Activated naive CD4-positive, alpha-beta T cell treated with anti-CD3 and anti-CD28 coated beads for 36 hours (primary cell): ENCODE data around the gene RCVRN. TPM values are rescaled to one million over a fixed set of nuclear protein-coding genes. Genes with fewer than 3 reads are reported as not detected.

Experiments used
- CTCF ChIA-PET: fragments of 350-600 bp; sonication (Branson Sonifier 250); formaldehyde crosslinking; loops from one replicate; lab custom pipeline; 2021; ENCODE audit warnings: antibody characterized with exemption; lab: Charles Lee
- DNase-seq: peaks from one replicate; pipeline ENCODE4 v3.0.0-alpha.2; 2020
- H3K27ac Mint-ChIP-seq: one replicate; pipeline ENCODE4 v1.8.0; 2021; ENCODE audit warnings: mild to moderate bottlenecking, mixed read lengths
- H3K27me3 Mint-ChIP-seq: one replicate; pipeline ENCODE4 v1.8.0; 2021; ENCODE audit warnings: low read depth, mixed read lengths
- H3K36me3 Mint-ChIP-seq: one replicate; pipeline ENCODE4 v1.8.0; 2021; ENCODE audit warnings: low read depth, mixed read lengths
- H3K4me1 Mint-ChIP-seq: one replicate; pipeline ENCODE4 v1.8.0; 2021; ENCODE audit warnings: low read depth, mixed read lengths
- H3K4me3 Mint-ChIP-seq: one replicate; pipeline ENCODE4 v1.8.0; 2021; ENCODE audit warnings: mild to moderate bottlenecking, moderate library complexity, mixed read lengths
- H3K9me3 Mint-ChIP-seq: one replicate; pipeline ENCODE4 v1.8.0; 2021; ENCODE audit warnings: mixed read lengths
- intact Hi-C: fragments of 100-400 bp; cut with micrococcal nuclease; formaldehyde crosslinking; loops from one replicate; pipeline ENCODE4 v1.15.1; 2023
- total RNA-seq, 2 experiments: library from RNA; stranded (reverse); gene quantifications; one replicate each; pipeline ENCODE4 v1.2.3, GENCODE V29; 2021

RCVRN gene
- total RNA-seq, 2 experiments from 2014 or later: not detected

DNA sequence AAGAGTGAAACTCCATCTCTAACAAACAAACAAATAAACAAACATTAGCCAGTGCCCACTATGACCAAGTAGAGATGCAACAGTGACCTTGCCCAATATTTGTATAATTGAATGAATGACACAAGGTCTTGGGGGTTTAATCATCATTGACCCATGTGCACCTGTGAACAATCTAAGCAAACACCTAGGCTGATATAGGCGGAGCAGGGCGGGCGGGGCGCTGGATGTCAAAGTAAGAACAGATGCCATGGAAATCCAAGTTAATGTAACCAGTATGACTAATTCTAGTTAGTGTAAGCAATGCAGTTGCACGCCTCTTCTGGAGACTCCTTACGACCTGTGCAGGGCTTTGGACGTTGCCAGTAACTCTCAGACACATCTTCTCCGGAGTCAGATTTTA lies 17.6 kb downstream of the RCVRN start:
- Mint-ChIP-seq H3K9me3 (peaks cover 12% of the 10 kb centered on the region), H3K36me3 (no peaks in the 10 kb centered on the region), H3K27me3 (no peaks in the 10 kb centered on the region), H3K27ac (no peak overlapping the region), H3K4me1 (no peaks in the 10 kb centered on the region), H3K4me3 (no peak overlapping the region)
- no peak for DNase-seq
- intact Hi-C loops: no loop called here
- CTCF ChIA-PET: no interaction called here

DNA sequence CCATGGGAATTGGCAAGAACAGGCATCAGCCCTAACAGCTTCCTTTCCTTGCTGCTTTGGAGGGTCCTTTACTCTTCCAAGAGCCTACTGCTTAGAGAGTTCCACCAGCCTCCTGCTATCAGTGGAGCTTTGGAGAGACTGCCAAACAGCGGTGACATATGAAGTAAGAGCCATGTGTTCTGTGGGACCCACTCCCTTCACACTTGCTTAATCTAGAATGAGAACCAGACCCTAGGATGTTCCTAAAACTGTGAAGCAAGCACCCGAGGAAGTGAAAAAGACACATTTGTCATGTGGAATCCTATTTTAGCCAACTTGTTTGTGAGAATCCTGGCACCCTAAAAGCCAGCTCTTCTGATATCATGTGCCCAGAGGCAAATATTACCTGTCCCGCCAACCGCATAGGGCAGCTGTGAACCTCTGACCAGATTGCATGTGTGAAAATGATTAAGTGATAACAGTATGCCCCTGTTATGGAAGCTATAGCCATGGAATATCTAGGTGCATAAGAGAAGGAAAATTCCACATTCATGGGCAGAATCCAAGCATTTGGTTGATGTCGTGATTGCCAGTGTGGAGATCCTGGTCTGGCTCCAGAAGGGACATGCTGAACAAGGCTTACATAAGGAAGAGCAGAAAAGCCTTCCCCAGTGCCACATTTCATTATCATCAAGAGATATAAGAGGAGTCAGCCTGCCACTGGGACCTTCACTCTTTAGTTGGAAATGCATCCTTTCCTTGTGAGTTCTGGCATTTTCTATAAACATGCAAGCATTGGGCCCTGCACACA lies 18.7 kb downstream of the RCVRN start:
- intact Hi-C loops: no loop called here
- no peak for DNase-seq
- Mint-ChIP-seq H3K27me3 (no peaks in the 10 kb centered on the region), H3K36me3 (no peaks in the 10 kb centered on the region), H3K9me3 (peaks cover 18% of the 10 kb centered on the region), H3K4me1 (no peaks in the 10 kb centered on the region), H3K4me3 (no peak overlapping the region), H3K27ac (no peak overlapping the region)
- CTCF ChIA-PET: no interaction called here

DNA sequence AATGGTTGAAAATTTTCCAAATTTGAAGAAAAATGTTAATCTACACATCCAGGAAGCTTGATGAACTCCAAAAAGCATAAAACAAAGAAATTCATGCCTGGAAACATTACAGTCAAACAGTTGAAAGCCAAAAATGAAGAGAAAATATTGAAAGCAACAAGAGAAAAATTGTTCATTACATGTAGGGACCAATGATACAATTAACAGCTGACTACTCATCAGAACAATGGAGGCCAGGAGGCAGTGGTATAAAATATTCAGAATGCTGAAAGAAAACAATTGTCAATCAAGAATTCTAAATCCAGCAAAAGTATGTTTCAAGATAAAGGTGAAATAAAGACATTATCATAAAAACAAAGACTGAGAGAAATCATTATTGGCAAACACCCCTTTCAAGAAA lies 21.6 kb downstream of the RCVRN start:
- H3K4me1 Mint-ChIP-seq: no peaks in the 10 kb centered on the region
- H3K36me3 Mint-ChIP-seq: no peaks in the 10 kb centered on the region
- intact Hi-C loops: no loop called here
- DNase-seq: no peak
- no peaks in the 10 kb centered on the region for H3K27me3 Mint-ChIP-seq
- CTCF ChIA-PET: interaction anchor here (0.7 kb wide), 1 partner anchor 813 kb away, joined by 5 read pairs; no protein-coding TSS in a partner anchor
- no peak overlapping the region for H3K4me3 Mint-ChIP-seq
- H3K9me3 Mint-ChIP-seq: peaks cover 20% of the 10 kb centered on the region
- no peak overlapping the region for H3K27ac Mint-ChIP-seq

DNA sequence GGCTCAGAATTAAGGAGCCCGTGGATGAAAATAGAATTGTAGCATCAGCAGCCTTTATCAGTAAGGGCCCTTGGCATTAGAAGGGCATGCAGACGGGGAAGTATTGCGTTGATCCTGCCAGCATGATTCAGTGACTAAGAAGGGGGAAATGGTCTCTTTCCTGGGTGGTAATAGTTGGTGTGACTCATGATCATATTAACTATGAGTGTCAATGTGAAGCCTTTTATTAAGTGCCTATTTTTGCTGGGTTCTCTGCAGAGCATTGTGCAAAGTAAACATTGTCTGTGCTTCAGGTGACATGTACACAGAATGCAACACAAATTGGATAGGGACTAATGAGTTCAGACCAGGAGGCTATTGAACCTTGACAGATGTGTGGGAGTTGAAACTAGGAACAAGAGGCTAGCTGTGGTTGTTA lies 24.5 kb downstream of the RCVRN start:
- Mint-ChIP-seq H3K4me3 (no peak overlapping the region), H3K27me3 (no peaks in the 10 kb centered on the region), H3K36me3 (no peaks in the 10 kb centered on the region), H3K9me3 (peaks cover 20% of the 10 kb centered on the region), H3K4me1 (no peaks in the 10 kb centered on the region), H3K27ac (no peak overlapping the region)
- intact Hi-C loops: no loop called here
- no peak for DNase-seq
- CTCF ChIA-PET: no interaction called here

DNA sequence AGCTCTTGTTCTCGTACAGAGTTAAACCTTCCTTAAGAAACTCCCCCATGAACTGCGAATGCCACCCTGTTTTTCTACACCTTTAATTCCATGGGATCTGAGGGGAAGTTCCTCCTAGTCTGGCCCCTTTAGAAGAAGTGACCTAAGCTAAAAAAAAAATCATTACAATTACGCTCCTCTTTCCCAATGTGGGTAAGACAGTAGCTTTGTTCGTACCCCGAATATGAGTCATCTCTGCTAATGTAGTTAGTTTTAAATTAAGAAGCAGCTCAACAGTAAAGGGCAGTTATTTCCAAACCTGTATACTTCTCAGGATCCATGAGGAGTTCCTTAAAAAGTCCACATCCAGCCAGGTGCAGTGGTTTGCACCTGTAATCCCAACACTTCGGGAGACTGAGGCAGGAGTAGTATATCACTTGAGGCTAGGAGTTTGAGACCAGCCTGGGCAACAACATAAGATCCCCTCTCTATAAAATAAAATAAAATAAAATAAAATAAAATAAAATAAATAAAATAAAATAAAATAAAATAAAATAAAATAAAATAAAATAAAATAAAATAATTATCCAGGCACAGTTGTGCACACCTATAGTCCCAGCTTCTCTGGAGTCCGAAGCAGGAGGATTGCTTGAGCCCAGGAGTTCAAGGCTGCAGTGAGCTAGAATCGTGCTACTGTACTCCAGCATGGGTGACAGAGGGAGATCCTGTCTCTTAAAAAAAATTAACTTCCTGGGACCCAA lies 26.1 kb downstream of the RCVRN start:
- no peak overlapping the region for H3K4me3 Mint-ChIP-seq

DNA sequence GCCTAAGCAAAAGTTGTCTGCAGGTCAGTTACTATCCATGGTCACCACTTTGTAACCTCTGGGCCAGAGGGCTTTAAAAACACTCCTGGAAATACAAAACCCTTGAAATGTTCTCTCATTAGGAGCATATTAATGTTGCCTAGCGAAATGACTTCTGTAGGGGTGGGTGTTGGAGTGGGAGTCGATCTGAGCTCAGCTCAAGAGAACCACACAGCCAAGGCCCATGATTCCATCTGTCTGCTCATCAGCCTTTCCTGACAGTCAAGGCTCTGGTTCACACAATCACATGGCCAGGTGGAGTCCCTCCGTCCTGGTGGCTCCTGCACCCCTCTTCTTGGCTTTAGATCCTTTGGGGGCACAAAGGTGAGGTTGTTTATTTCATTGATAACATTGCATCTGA lies 26.7 kb downstream of the RCVRN start:
- CTCF ChIA-PET: no interaction called here
- H3K27ac Mint-ChIP-seq: no peak overlapping the region
- no peak for DNase-seq
- H3K9me3 Mint-ChIP-seq: peaks cover 14% of the 10 kb centered on the region
- no peaks in the 10 kb centered on the region for H3K4me1 Mint-ChIP-seq
- intact Hi-C loops: no loop called here
- H3K27me3 Mint-ChIP-seq: no peaks in the 10 kb centered on the region
- H3K36me3 Mint-ChIP-seq: no peaks in the 10 kb centered on the region
- no peak overlapping the region for H3K4me3 Mint-ChIP-seq

More for the DNA sequence above, 26.1 kb downstream of the RCVRN start:
- DNase-seq: no peak
- H3K36me3 Mint-ChIP-seq: no peaks in the 10 kb centered on the region
- no peak overlapping the region for H3K27ac Mint-ChIP-seq
- CTCF ChIA-PET: no interaction called here
- H3K4me1 Mint-ChIP-seq: no peaks in the 10 kb centered on the region
- peaks cover 18% of the 10 kb centered on the region for H3K9me3 Mint-ChIP-seq
- H3K27me3 Mint-ChIP-seq: no peaks in the 10 kb centered on the region
- intact Hi-C loops: no loop called here

DNA sequence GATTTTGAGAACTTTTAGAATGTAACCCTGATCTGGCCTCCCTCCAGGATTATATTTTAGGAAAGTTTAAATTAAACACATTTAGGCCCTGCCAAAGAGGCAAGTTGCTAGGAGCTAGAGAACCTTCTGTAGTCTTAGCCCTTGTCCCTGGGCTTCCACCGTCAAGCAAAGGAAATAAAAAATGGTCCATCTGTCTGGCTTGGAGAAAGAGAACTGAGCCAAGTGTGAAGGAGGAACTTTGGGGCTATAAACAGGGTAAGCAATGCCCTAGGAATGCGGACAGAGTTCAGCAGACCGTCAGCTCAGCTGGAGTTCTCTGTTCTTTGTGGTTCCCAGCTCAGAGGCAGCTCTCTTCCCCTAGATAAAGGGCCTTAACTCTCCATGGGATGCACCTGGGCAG lies 29.6 kb downstream of the RCVRN start:
- peaks cover 2% of the 10 kb centered on the region for H3K9me3 Mint-ChIP-seq
- no peak overlapping the region for H3K27ac Mint-ChIP-seq
- no peaks in the 10 kb centered on the region for H3K27me3 Mint-ChIP-seq
- DNase-seq: no peak
- H3K36me3 Mint-ChIP-seq: no peaks in the 10 kb centered on the region
- no peaks in the 10 kb centered on the region for H3K4me1 Mint-ChIP-seq
- CTCF ChIA-PET: no interaction called here
- intact Hi-C loops: no loop called here
- H3K4me3 Mint-ChIP-seq: no peak overlapping the region

DNA sequence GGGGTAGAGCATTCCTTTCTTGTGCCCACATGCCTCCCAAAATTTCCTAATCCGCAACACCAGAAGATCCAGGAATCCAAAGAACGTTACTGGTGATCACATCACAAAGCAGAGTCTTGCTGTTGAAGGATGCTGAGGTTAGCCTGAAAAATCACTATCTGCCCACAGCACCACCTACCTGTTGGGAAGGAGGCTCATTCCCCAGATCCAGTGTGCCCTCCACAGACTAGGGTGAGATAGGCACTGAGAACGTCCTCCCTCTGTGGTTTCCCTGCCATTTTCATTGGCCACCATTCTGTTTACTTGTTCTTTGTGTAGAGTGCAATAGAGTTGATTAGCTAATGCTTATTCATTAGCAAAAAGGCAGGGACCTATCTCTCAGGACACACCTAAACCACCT lies 30.3 kb downstream of the RCVRN start:
- intact Hi-C loops: no loop called here
- CTCF ChIA-PET: no interaction called here
- Mint-ChIP-seq H3K4me1 (no peaks in the 10 kb centered on the region), H3K4me3 (no peak overlapping the region), H3K36me3 (no peaks in the 10 kb centered on the region), H3K27ac (no peak overlapping the region), H3K27me3 (no peaks in the 10 kb centered on the region), H3K9me3 (peaks cover 1% of the 10 kb centered on the region)
- no peak for DNase-seq

DNA sequence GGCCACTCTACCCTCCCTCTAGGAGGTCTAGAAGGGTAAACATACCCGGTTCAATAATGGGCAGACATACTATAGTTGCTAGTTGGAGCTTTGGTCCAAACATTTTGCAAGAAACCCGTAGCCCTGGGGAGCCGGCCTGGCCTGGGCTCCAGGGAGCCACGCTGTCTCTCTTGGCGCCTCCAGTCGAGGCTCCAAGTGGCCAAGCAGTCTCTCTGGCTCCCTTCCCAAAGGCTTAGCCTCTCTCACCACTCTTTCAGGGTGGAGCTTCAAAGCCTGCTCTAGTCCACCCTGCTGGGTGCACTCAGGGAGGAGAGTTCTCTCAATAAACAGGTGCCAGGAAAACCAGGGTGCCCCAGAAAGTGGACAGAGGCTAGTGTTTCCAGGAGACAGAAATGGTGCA lies 32.2 kb downstream of the RCVRN start:
- Mint-ChIP-seq H3K4me1 (no peaks in the 10 kb centered on the region), H3K36me3 (no peaks in the 10 kb centered on the region), H3K9me3 (no peaks in the 10 kb centered on the region), H3K27ac (no peak overlapping the region), H3K4me3 (no peak overlapping the region), H3K27me3 (peaks cover 4% of the 10 kb centered on the region)
- CTCF ChIA-PET: no interaction called here
- no peak for DNase-seq
- intact Hi-C loops: no loop called here

DNA sequence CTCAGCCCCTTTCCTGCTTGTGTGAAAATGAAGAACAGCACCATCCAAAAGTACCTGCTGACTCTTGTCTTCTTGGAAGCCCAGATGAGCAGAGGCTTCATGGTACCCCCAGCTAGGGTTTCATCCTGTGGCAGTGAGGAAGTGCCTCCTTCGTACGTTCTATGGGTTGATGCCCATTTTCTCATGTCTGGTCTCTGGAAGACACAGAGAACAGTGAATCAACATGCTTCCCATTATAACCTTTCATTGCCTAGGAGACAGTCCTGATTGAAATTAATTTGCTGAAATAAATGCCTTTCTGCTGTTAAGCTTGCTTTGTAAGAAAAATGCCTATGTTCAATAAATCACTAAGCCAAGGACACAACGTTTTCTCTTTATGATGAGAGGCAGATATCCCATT lies 36.5 kb downstream of the RCVRN start:
- H3K4me1 Mint-ChIP-seq: no peaks in the 10 kb centered on the region
- intact Hi-C loops: no loop called here
- H3K27me3 Mint-ChIP-seq: peaks cover 8% of the 10 kb centered on the region

DNA sequence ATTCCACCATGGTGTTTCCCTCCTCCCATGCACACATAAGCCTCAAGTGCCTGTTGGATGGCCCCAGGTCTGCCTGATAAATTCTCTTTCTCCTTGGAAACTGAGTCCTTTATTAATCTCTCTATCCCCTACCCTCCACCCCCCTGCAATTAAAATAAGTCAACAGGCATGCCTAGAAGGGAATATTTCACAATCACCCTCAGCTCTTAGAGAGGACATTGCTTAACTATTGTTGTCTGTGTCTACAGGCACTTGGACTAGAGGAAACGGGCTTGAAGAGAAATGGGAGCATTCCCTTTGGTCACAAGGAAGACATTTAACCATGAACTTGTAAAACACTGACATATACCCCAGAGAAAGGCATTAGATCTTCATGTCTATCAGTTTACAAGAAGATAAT lies 39.5 kb downstream of the RCVRN start:
- CTCF ChIA-PET: no interaction called here
- peaks cover 8% of the 10 kb centered on the region for H3K27me3 Mint-ChIP-seq
- no peaks in the 10 kb centered on the region for H3K36me3 Mint-ChIP-seq
- peaks cover 4% of the 10 kb centered on the region for H3K9me3 Mint-ChIP-seq
- H3K4me1 Mint-ChIP-seq: no peaks in the 10 kb centered on the region
- no peak overlapping the region for H3K4me3 Mint-ChIP-seq
- intact Hi-C loops: no loop called here
- no peak overlapping the region for H3K27ac Mint-ChIP-seq
- DNase-seq: no peak

More for the DNA sequence above, 36.5 kb downstream of the RCVRN start:
- Mint-ChIP-seq H3K36me3 (no peaks in the 10 kb centered on the region), H3K27ac (no peak overlapping the region), H3K4me3 (no peak overlapping the region), H3K9me3 (no peaks in the 10 kb centered on the region)
- CTCF ChIA-PET: no interaction called here
- no peak for DNase-seq

DNA sequence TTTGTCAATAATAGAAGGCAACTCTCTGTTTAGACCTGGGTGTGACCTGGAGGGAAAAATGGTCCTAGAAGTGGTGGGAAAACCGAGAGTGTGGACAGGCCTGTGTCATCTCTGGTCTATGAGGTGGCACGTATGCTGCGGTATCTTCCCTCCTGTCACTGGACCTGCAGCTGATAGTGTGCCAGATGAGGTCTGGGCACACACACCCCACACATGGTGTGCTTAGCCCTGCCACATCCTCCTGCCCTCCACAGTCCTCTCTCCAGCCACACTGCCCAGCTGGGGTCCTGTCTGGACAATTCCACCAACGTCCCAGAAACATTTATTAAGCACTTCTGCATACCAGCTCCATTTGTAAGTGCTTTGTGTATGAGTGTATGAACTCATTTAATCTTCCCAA lies 42.1 kb downstream of the RCVRN start:
- DNase-seq: no peak
- Mint-ChIP-seq H3K27ac (no peak overlapping the region), H3K9me3 (peaks cover 6% of the 10 kb centered on the region), H3K4me1 (no peaks in the 10 kb centered on the region), H3K27me3 (peaks cover 4% of the 10 kb centered on the region), H3K4me3 (no peak overlapping the region), H3K36me3 (no peaks in the 10 kb centered on the region)
- intact Hi-C loops: no loop called here
- CTCF ChIA-PET: no interaction called here

DNA sequence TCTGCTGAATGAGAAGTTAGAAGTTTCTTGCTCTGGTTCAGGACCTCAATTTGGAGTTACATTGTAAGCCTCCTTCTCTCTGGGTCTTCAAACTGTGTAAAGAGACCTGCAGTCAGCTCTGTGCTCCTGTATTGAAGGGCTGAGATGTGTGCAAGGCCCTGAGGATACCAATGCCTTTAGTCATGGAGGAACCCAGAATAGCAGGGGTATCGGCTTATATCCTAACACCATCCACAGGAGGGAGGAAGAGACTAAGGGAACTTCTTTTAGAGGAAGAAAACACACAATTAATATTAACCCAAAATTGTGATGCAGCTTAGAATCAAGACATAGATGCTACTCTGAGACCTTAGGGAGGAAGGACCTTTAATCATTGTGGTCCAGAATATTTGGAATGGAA lies 42.9 kb downstream of the RCVRN start:
- Mint-ChIP-seq H3K36me3 (no peaks in the 10 kb centered on the region), H3K4me3 (no peak overlapping the region), H3K4me1 (no peaks in the 10 kb centered on the region), H3K9me3 (peaks cover 6% of the 10 kb centered on the region), H3K27ac (no peak overlapping the region), H3K27me3 (peaks cover 4% of the 10 kb centered on the region)
- intact Hi-C loops: no loop called here
- DNase-seq: no peak
- CTCF ChIA-PET: no interaction called here
